Body of pancreas (tissue), 4 donors: ENCODE measurements around the gene FKBP9. TPM values are rescaled to one million over a fixed set of nuclear protein-coding genes. Genes with fewer than 3 reads are reported as not detected.

ENCODE experiments used
- ATAC-seq: fragments of 150-250 bp; one replicate; pipeline ENCODE4 v1.9.1; 2016
- DNase-seq, 4 donors: peaks; one replicate each; pipeline ENCODE4 v3.0.0-alpha.2; 2019
- H3K27ac ChIP-seq, 4 donors: fragments of 200-600 bp; sonication (generic); 1 replicate in 3 of 4; 2 replicates in 1 of 4; pipeline versions ENCODE4 v1.5.1 to v1.6.1; 2016 to 2019; ENCODE audit warnings: mild to moderate bottlenecking in 1 of 4, mixed read lengths in 1 of 4, moderate library complexity in 1 of 4
- H3K27me3 ChIP-seq, 2 donors: fragments of 200-600 bp; sonication (generic); one replicate each; pipeline ENCODE4 v1.6.0; 2016; ENCODE audit warnings: mild to moderate bottlenecking in 1 of 2
- H3K36me3 ChIP-seq, 2 donors: fragments of 200-600 bp; sonication (generic); replicated peaks in 1 of 2; 2 replicates each; pipeline ENCODE4 v1.5.1; 2016; ENCODE audit warnings: low read depth in 2 of 2; ENCODE audit not compliant: insufficient read depth in 1 of 2
- H3K4me1 ChIP-seq: fragments of 200-600 bp; sonication (generic); one replicate; pipeline ENCODE4 v1.6.0; 2016
- H3K4me3 ChIP-seq, 2 donors: fragments of 200-600 bp; sonication (generic); 1 replicate in 1 of 2; 2 replicates in 1 of 2; pipeline ENCODE4 v1.5.1; 2016 to 2019
- H3K9me3 ChIP-seq, 3 donors: fragments of 200-600 bp; sonication (generic); 1 replicate in 2 of 3; 2 replicates in 1 of 3; pipeline ENCODE4 v1.5.1; 2016
- POLR2A ChIP-seq, 3 donors: fragments of 450-650 bp; IDR thresholded peaks; one replicate each; pipeline ENCODE4 v1.6.1; 2016; ENCODE audit warnings: antibody characterized with exemption in 3 of 3, mild to moderate bottlenecking in 2 of 3
- WGBS, 2 donors: methylation state at CpG; one replicate each; pipeline ENCODE4 v1.1.5; 2017; 5-methylcytosine and 5-hydroxymethylcytosine counted together
- intact Hi-C: fragments of 100-400 bp; cut with DNase I; formaldehyde crosslinking; loops from one replicate; pipeline ENCODE4 v1.15.1; 2023
- small RNA-seq: library from RNA; depleted of rRNA; stranded (forward); fragments of <200 nt; gene quantifications from one replicate; pipeline ENCODE3, GENCODE V24; 2016
- total RNA-seq, 2 donors: library from RNA; depleted of rRNA; stranded (reverse); fragments of >200 nt; gene quantifications; one replicate each; pipeline ENCODE4 v1.1.0, GENCODE V29; 2016
- TF ChIP-seq, protein P1 (sequence below), 7 experiments: fragments of 450-650 bp in 4 of 7; fragments of 200-600 bp in 3 of 7; sonication (generic) in 3 of 7; IDR thresholded peaks; one replicate each; pipeline ENCODE4 v1.5.1; 2016 to 2019; ENCODE audit warnings: antibody characterized with exemption in 7 of 7

The FKBP9 gene
- total RNA-seq, 2 donors from 2014 or later: 70.8 to 253 TPM

DNA sequence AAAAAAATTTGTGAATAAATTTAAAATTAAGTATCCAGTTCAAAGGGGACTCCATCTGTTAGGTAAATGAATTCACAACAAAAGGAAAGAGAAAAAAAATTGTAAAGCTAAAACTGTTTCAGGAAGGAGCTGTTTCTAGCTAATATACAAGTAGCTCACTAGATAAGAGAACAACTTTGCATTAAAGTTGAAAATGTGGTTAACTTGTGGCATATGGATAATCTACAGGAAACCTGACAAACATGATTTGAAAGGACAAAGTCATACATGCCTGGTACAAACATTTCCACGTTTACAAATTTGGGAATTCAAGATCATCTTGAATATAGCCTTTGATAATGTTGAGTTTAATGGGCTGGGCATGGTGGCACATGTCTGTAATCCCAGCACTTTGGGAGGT is 96.5 kb downstream of the FKBP9 start:
- TF ChIP-seq, protein P1, sequence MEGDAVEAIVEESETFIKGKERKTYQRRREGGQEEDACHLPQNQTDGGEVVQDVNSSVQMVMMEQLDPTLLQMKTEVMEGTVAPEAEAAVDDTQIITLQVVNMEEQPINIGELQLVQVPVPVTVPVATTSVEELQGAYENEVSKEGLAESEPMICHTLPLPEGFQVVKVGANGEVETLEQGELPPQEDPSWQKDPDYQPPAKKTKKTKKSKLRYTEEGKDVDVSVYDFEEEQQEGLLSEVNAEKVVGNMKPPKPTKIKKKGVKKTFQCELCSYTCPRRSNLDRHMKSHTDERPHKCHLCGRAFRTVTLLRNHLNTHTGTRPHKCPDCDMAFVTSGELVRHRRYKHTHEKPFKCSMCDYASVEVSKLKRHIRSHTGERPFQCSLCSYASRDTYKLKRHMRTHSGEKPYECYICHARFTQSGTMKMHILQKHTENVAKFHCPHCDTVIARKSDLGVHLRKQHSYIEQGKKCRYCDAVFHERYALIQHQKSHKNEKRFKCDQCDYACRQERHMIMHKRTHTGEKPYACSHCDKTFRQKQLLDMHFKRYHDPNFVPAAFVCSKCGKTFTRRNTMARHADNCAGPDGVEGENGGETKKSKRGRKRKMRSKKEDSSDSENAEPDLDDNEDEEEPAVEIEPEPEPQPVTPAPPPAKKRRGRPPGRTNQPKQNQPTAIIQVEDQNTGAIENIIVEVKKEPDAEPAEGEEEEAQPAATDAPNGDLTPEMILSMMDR (IDR thresholded peaks at IDR 0.05): no peak
- no peak for TF ChIP-seq POLR2A (IDR thresholded peaks at IDR 0.05)
- H3K27ac ChIP-seq: no peak overlapping the region
- no peak for DNase-seq
- 27 to 33% methylated on average over 1 of the region's 1 CpG for WGBS, 2 donors
- H3K36me3 ChIP-seq: no peaks in the 10 kb centered on the region
- H3K4me1 ChIP-seq: peaks cover 29% of the 10 kb centered on the region
- no peaks in the 10 kb centered on the region for H3K9me3 ChIP-seq
- no peak overlapping the region for H3K4me3 ChIP-seq
- no peaks in the 10 kb centered on the region for H3K27me3 ChIP-seq
- intact Hi-C loops: loop anchor here (10.0 kb wide), 1 partner anchor 109 kb away; no protein-coding TSS in a partner anchor
- no peak for ATAC-seq

DNA sequence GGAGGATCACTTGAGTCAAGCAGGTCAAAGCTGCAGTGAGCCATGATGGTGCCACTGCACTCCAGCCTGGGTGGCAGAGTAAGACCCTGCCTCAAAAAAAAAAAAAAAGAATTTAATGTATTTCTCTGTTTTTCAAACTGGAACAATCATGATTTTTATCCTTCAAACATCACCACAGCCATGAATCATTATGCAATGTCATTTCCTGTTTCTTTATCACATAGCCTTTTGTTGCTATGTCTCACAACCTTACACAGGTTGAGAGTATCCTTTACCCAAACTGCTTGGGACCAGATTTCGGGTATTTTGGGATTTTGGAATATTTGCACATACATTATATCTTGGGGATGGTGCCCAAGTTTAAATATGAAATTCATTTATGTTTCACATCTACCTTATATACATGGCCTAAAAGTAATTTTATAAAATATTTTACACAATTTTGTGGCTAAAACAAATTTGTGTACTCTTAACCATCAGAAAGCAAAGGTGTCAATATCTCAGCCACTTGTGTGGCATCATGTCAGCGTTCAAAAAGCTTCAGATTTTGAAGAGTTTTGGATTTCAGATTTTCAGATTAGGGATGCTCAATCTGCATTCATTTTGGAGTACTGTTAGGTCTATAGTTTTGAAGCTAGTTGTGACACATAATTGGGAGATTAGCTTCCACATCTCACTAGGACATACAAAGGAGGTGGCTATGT is 97.2 kb downstream of the FKBP9 start:
- WGBS, 2 donors: 82 to 94% methylated on average over 2 of the region's 2 CpGs
- H3K36me3 ChIP-seq: no peaks in the 10 kb centered on the region
- DNase-seq: no peak
- H3K4me3 ChIP-seq: no peak overlapping the region
- H3K27me3 ChIP-seq: no peaks in the 10 kb centered on the region
- H3K4me1 ChIP-seq: peaks cover 36% of the 10 kb centered on the region
- intact Hi-C loops: loop anchor here (10.0 kb wide), 1 partner anchor 110 kb away; no protein-coding TSS in a partner anchor
- H3K9me3 ChIP-seq: no peaks in the 10 kb centered on the region
- peak overlapping the region in 2 of 4 donors; percentile 15 to 17 for H3K27ac ChIP-seq
- TF ChIP-seq, protein P1 (IDR thresholded peaks at IDR 0.05): no peak
- no peak for TF ChIP-seq POLR2A (IDR thresholded peaks at IDR 0.05)
- ATAC-seq: no peak

DNA sequence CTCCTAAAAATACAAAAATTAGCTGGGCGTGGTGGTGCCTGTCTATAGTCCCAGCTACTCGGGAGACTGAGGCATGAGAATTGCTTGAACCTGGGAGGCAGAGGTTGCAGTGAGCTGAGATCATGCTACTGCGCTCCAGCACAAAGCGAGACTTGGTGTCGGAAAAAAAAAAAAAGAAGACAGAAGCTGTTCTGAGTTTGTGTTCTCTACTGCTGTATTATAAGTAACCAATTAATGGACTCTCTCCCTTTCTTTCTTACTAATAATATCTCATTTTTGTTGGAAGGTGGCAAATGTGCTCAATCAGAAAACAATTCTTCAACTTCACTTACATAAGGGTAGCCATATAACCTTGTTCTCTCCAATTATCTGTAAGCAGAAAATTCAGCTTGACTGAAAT is 97.9 kb downstream of the FKBP9 start:
- peaks cover 32% of the 10 kb centered on the region for H3K4me1 ChIP-seq
- intact Hi-C loops: loop anchor here (10.0 kb wide), 1 partner anchor 110 kb away; no protein-coding TSS in a partner anchor
- no peak overlapping the region for H3K4me3 ChIP-seq
- H3K9me3 ChIP-seq: no peaks in the 10 kb centered on the region
- TF ChIP-seq, protein P1 (IDR thresholded peaks at IDR 0.05): no peak
- no peak for TF ChIP-seq POLR2A (IDR thresholded peaks at IDR 0.05)
- H3K27me3 ChIP-seq: no peaks in the 10 kb centered on the region
- no peak for DNase-seq
- H3K36me3 ChIP-seq: no peaks in the 10 kb centered on the region
- ATAC-seq: peak; percentile 33
- peak overlapping the region in 2 of 4 donors; percentile 15 to 17 for H3K27ac ChIP-seq
- 78 to 84% methylated on average over 5 of the region's 5 CpGs for WGBS, 2 donors

Small RNA genes lying within 50 kb of the gene (small RNA-seq; reads per million reads assigned to genes)
- not detected for gene AC083863.1
- gene RN7SL505P: not detected
- gene RNU6-388P: not detected
- not detected for gene RPS29P14

Other genes starting within 250 kb of the FKBP9 start
- 10 to 100 TPM; 13.5 to 14.8 TPM for gene KBTBD2, start 65.7 kb upstream of the FKBP9 start, total RNA-seq
- 10 to 100 TPM; 20.4 to 26.5 TPM for gene NT5C3A, start 105.3 kb downstream of the FKBP9 start, total RNA-seq
- 1 to 10 TPM; 5.2 to 9.6 TPM for gene RP9, start 152.0 kb downstream of the FKBP9 start, total RNA-seq
- gene BBS9, start 172.1 kb downstream of the FKBP9 start, total RNA-seq: 10 to 100 TPM; 14.2 to 23.6 TPM